ENCODE results near the gene KRTAP10-9.
A peak's percentile ranks its signal among the peaks of the same experiment; 100 is the strongest.
"Not testable (repeated sequence)": the region's sequence is repeated elsewhere in the genome, so short reads cannot be mapped to it uniquely, and the experiment has no call there.

KRTAP10-9 gene

GRCh38 chr21:44596068-44596725 lies 30.7 kb upstream of the KRTAP10-9 start:
- DNase-seq, result no peak

GRCh38 chr21:44598061-44598460 lies 28.8 kb upstream of the KRTAP10-9 start:
- no peak for DNase-seq

GRCh38 chr21:44599264-44600029 lies 27.4 kb upstream of the KRTAP10-9 start:
- no peak for DNase-seq

- not testable (repeated sequence) for DNase-seq
These were observed 26.5 kb upstream of the KRTAP10-9 start, which contains the start of gene KRTAP10-7 for GRCh38 chr21:44600118-44600978. KRTAP10-7 (plus strand) TSS chr21:44600597; CDS start chr21:44600622, 25 bp downstream.

GRCh38 chr21:44601091-44601490 lies 25.8 kb upstream of the KRTAP10-9 start:
- DNase-seq, result peak; percentile 55

- DNase-seq, result no peak
These were observed 25.1 kb upstream of the KRTAP10-9 start for GRCh38 chr21:44601596-44602462.

- DNase-seq, result no peak
These were observed 24.4 kb upstream of the KRTAP10-9 start for GRCh38 chr21:44602463-44602850.

- no peak for DNase-seq
These were observed 23.6 kb upstream of the KRTAP10-9 start for GRCh38 chr21:44603109-44603875.

- no peak for DNase-seq
These were observed 23.0 kb upstream of the KRTAP10-9 start for GRCh38 chr21:44603911-44604310.

GRCh38 chr21:44606495-44606894 lies 20.4 kb upstream of the KRTAP10-9 start:
- no peak for DNase-seq

GRCh38 chr21:44609193-44609592 lies 17.7 kb upstream of the KRTAP10-9 start:
- no peak for DNase-seq

GRCh38 chr21:44610157-44610843 lies 16.6 kb upstream of the KRTAP10-9 start:
- DNase-seq, result not testable (repeated sequence)

GRCh38 chr21:44611551-44611950 lies 15.3 kb upstream of the KRTAP10-9 start:
- no peak for DNase-seq

- no peak for DNase-seq
These were observed 14.8 kb upstream of the KRTAP10-9 start, which contains the start of gene KRTAP10-8 for GRCh38 chr21:44612029-44612486. KRTAP10-8 (plus strand) TSS chr21:44612079; CDS start chr21:44612101, 22 bp downstream.

GRCh38 chr21:44612669-44613229 lies 14.1 kb upstream of the KRTAP10-9 start:
- DNase-seq, result no peak

- DNase-seq, result no peak
These were observed 13.3 kb upstream of the KRTAP10-9 start for GRCh38 chr21:44613386-44614155.

- DNase-seq, result no peak
These were observed 12.7 kb upstream of the KRTAP10-9 start for GRCh38 chr21:44614161-44614631.

GRCh38 chr21:44614961-44615391 lies 11.9 kb upstream of the KRTAP10-9 start:
- no peak for DNase-seq

GRCh38 chr21:44615466-44615865 lies 11.4 kb upstream of the KRTAP10-9 start:
- DNase-seq, result no peak

All from NCI-H1694 treated with DMSO at 0.1 percent for 48 hours (cell line).